IMR-90 (cell line): Measurements from ENCODE around the gene DPF3.

Experiments
- BHLHE40 ChIP-seq: fragments of 150-350 bp; IDR thresholded peaks from 2 replicates; pipeline ENCODE4 v1.6.1; 2016; ENCODE audit warnings: mild to moderate bottlenecking, low read depth, low read length
- CEBPB ChIP-seq: IDR thresholded peaks from 2 replicates; pipeline ENCODE4 v1.6.1; 2012; ENCODE audit warnings: low read depth, low read length, improper control_type of control experiment
- CHD1 ChIP-seq: IDR thresholded peaks from 2 replicates; pipeline ENCODE4 v1.6.1; 2012; ENCODE audit warnings: low read depth, low read length, improper control_type of control experiment
- ELK1 ChIP-seq: fragments of 150-350 bp; IDR thresholded peaks from 2 replicates; pipeline ENCODE4 v1.6.1; 2016; ENCODE audit warnings: low read depth, mild to moderate bottlenecking, low read length, moderate library complexity, borderline replicate concordance
- MAFK ChIP-seq: IDR thresholded peaks from 2 replicates; pipeline ENCODE4 v1.6.1; 2012; ENCODE audit warnings: low read depth, low read length, improper control_type of control experiment
- MAZ ChIP-seq: IDR thresholded peaks from 2 replicates; pipeline ENCODE4 v1.6.1; 2012; ENCODE audit warnings: low read depth, mild to moderate bottlenecking, low read length, improper control_type of control experiment, moderate library complexity, borderline replicate concordance
- MXI1 ChIP-seq: IDR thresholded peaks from 2 replicates; pipeline ENCODE4 v1.6.1; 2012; ENCODE audit warnings: low read depth, mild to moderate bottlenecking, low read length, moderate library complexity, borderline replicate concordance
- NFE2L2 ChIP-seq: fragments of 150-350 bp; IDR thresholded peaks from 2 replicates; pipeline ENCODE4 v1.6.1; 2016; ENCODE audit warnings: low read depth, mild to moderate bottlenecking, low read length
- POLR2A ChIP-seq: IDR thresholded peaks from 2 replicates; pipeline ENCODE4 v1.6.1; 2012; ENCODE audit warnings: mild to moderate bottlenecking, low read depth, low read length
- RAD21 ChIP-seq: IDR thresholded peaks from 2 replicates; pipeline ENCODE4 v1.6.1; 2012; ENCODE audit warnings: low read length, improper control_type of control experiment
- RFX5 ChIP-seq: IDR thresholded peaks from 2 replicates; pipeline ENCODE4 v1.8.0; 2012; ENCODE audit warnings: low read depth, mild to moderate bottlenecking, low read length, moderate library complexity
- USF2 ChIP-seq: fragments of 150-350 bp; IDR thresholded peaks from 2 replicates; pipeline ENCODE4 v1.6.1; 2017; ENCODE audit warnings: mild to moderate bottlenecking, antibody characterized with exemption, low read length, low read depth
- TF ChIP-seq, protein P1 (sequence below): conservative IDR thresholded peaks from 2 replicates; pipeline ENCODE4 v1.5.1; 2012; ENCODE audit warnings: mild to moderate bottlenecking, low read depth, low read length, improper control_type of control experiment

GRCh38 chr14:72662214-72662613 lies 231.7 kb downstream of the DPF3 start:
- TF ChIP-seq, protein P1, sequence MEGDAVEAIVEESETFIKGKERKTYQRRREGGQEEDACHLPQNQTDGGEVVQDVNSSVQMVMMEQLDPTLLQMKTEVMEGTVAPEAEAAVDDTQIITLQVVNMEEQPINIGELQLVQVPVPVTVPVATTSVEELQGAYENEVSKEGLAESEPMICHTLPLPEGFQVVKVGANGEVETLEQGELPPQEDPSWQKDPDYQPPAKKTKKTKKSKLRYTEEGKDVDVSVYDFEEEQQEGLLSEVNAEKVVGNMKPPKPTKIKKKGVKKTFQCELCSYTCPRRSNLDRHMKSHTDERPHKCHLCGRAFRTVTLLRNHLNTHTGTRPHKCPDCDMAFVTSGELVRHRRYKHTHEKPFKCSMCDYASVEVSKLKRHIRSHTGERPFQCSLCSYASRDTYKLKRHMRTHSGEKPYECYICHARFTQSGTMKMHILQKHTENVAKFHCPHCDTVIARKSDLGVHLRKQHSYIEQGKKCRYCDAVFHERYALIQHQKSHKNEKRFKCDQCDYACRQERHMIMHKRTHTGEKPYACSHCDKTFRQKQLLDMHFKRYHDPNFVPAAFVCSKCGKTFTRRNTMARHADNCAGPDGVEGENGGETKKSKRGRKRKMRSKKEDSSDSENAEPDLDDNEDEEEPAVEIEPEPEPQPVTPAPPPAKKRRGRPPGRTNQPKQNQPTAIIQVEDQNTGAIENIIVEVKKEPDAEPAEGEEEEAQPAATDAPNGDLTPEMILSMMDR = no peak
- TF ChIP-seq RFX5 (no peak), POLR2A (no peak), NFE2L2 (no peak), USF2 (no peak), MAZ (no peak), RAD21 (no peak), MAFK (peak; percentile 94), CHD1 (no peak), CEBPB (no peak), MXI1 (no peak), ELK1 (no peak), BHLHE40 (no peak)
